C1 segment of cervical spinal cord (tissue), 14 donors: ENCODE measurements around the gene ZSWIM4.

Experiments
- DNase-seq, 14 donors: peaks; one replicate each; lab custom pipeline; 2025; lab: John Stamatoyannopoulos, UW

The ZSWIM4 gene

GRCh38 chr19:13834244-13835069, 39.2 kb downstream of the ZSWIM4 start:
- no peak for DNase-seq

GRCh38 chr19:13835791-13836723, 40.8 kb downstream of the ZSWIM4 start:
- peak in 2 of 14 donors; percentile 7 to 55 for DNase-seq

DNA sequence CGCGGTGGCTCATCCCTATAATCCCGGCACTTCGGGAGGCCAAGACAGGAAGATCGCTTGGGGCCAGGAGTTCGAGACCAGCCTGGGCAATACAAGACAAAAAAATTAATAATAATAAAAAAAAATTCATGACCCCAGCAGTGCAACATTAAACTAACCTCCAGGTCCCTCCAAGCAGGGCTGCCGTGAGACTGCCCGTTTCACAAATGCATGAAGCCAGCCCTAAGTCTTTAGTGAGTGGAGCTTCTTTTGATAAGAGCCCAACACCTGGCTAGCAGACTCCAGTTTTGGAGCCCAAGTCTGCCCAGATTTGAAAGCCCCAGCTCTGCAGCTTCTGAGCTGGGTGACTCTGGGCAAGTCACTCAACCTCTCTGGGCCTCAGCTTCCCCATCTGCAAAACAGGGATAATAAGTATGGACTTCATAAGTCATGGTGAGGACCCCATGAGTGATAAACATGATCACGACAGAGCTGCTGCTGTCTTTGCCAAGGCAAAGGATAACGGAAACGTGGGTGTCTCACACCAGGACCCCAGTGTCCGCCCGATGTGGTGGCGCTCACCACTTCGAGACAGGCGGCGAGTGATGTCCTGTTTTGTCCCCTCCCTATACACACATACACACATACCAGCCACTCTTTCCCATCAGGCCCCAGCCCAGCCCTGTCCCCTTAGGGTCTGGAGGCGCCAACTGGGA, 43.3 kb downstream of the ZSWIM4 start:
- no peak for DNase-seq

DNA sequence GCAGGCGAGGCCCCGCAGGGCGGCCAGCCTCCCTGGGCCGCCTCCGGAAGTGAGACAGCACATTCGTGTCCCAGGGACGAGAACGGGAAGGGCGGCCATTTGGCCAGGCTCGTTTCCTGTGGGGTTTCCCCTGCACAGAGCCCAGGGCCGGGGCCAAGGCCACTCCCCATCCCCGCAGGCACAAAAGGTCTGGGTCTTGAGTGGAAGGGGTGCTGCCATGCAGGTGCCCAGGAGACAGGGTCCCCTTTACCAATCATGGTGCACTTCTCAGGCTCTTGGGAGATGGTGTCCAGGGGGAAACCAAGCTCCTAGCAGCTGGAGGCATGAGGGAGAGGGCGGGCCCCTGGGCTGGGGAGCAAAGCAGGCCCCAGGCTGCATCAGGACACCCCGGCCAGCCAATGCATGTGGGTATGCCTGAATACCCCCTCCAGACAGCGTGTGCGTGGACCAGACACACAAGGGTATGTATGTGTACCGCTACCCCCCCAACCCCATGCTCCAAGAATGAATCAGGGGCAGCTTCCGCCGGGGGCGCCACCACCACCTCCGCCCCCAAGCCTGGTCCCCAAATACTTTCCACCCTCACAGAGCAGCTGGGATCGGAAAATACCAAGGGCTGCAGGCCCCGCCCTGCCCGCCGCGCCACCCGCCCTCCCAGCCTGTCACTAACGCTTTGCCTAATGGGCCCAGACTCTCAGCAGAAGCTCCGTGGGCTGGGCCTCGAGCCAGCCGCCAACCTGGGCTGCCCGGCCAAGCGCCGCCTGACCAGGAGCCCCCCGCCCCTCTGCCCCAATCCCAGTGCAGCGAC, 44.1 kb downstream of the ZSWIM4 start:
- DNase-seq: peak in 9 of 14 donors; percentile 18 to 82 (median 53)

DNA sequence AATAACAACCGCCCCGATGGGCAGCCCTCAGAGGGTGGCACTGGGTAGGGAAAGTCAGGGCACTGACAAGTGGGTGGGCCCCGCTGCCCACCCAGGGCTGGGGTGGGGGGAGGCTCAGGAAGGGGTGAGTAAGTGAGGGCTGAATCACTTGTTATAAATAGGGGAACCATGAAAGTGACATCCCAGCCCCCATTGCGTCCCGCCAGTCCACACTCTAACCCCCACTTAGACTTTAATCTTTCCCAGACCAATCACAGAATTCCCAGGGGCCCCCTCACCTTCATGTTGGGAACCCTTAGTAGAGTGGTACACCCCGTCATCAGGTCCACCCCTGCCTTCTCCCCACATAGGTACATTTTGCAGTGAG, 44.7 kb downstream of the ZSWIM4 start:
- peak in 2 of 14 donors; percentile 65 to 82 for DNase-seq

DNA sequence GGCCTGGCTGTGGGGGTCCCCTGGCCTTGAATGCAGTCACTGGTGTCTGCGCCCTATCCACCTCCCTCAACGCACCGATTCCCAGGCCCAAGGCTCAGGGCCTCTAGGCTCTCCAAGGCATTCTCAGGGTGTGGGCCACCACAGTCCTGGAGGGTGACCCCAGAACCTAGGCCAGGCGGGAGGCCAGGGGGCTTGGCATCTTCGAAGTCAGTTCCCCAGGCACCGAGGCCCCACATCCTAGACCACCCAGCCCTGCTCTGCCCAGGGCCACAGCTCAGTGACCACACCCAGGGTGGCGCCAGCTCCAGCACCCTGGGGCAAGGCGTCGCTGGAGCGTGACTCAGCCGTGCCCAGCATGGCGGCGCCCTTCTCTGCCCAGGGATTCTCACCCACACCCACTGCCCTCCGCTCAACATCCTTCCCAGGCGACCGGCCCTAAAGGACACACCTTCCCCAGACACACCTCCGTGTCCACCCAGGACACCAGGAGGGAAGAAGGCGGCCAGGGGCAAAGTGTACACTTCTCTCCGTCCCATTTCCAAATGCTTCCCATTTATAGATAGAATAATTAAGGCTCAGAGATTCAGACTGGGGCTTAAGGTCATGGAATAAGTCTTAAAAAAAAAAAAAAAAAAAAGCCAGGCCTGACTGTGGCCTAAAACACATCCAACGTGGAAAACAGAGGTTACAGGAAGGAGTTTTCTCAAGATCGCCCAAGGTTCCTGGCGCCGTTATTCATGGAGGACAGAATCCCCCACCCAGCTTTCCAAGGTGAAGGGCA, 45.3 kb downstream of the ZSWIM4 start:
- peak in 3 of 14 donors; percentile 6 to 38 (median 34) for DNase-seq

- DNase-seq: peak in 3 of 14 donors; percentile 38 to 55 (median 43)
These were observed 46.1 kb downstream of the ZSWIM4 start for GRCh38 chr19:13841086-13841961.

DNA sequence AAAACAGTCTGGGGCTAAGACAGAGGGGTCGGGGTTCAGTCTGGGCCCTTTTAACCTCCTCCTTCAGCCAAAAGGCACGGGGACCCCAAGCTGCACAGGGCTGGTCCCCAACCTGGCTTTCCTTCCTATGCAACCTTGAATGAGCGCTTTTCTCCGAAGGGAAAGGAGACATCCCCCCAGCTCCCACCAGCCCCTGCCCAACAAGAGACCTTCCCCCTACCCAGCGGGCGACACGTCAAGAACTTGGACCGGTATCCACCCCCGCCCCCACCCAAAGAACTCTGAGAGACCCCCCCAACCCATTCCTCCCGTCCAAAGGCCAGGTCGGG, 46.7 kb downstream of the ZSWIM4 start:
- no peak for DNase-seq

GRCh38 chr19:13842291-13843103, 47.3 kb downstream of the ZSWIM4 start:
- peak in 12 of 14 donors; percentile 8 to 76 (median 47) for DNase-seq

DNA sequence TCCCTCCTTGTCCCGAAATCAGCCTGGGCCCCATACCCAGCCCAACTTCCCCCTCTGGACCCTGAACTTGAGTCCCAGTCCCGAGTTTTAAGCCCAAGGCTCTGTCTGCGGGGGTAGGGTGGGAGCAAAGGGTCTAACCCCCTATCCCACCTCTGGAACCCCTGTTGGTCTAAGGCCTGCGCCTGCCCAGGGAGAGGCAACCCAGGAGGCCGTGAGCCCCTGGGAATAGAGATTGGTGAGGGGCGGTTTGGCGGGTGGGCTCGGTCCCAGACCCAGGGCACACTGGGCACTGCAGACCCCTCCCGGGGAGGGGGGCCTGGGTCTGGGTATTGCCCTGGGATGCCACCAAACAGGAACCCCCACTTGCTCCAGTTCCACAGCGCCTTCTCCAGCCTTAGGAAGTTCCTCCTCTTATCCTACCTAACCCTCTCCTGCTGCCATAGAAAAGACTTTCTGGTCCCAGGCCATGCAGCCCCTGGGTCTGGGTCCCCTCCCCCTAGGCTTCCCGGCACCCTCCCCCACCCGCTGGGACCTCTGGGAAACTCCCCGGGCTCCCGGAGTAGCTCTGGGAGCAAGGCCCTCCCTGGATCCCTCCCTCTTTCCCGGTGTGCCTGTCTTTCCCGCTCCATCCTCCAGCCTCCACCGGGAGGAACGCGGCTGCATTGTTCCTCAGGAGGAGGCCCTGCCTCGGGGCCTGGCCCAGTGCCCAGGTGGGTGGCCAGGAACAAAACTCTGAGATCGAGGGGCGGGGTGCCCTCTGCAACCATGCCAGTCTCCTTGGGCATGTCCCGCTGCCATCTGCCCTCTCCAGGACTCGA, 48.1 kb downstream of the ZSWIM4 start:
- peak in 5 of 14 donors; percentile 11 to 78 (median 27) for DNase-seq

GRCh38 chr19:13844130-13844631, 48.9 kb downstream of the ZSWIM4 start:
- no peak for DNase-seq

GRCh38 chr19:13846557-13847406, 51.5 kb downstream of the ZSWIM4 start:
- DNase-seq: peak in 12 of 14 donors; percentile 17 to 93 (median 78)

GRCh38 chr19:13847407-13848339, 52.4 kb downstream of the ZSWIM4 start:
- peak in 12 of 14 donors; percentile 15 to 83 (median 60) for DNase-seq

DNA sequence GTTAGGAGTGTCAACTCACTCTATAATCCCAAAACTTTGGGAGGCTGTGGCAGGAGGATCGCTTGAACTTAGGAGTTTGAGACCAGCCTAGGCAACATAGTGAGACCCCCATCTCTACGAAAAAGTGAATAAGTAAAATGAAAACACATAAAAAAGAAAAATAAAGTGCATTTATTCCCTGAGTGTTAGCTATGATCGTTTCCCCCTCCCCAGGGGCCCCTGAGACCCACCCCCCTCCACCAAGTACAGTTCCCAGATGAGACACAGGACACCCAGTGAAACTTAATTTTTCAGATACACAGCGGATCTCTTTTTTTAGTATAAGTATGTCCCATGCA, 53.1 kb downstream of the ZSWIM4 start:
- no peak for DNase-seq
